Measurements from ENCODE around the gene ACHE. TPM values are rescaled to one million over a fixed set of nuclear protein-coding genes. Genes with fewer than 3 reads are reported as not detected.

The ACHE gene
- total and polyA plus RNA-seq, 2 of the 13 experiments (the other 11 are each of a cell fraction or from before 2014, with no cell fraction given), result 0.18 to 0.40 TPM

DNA sequence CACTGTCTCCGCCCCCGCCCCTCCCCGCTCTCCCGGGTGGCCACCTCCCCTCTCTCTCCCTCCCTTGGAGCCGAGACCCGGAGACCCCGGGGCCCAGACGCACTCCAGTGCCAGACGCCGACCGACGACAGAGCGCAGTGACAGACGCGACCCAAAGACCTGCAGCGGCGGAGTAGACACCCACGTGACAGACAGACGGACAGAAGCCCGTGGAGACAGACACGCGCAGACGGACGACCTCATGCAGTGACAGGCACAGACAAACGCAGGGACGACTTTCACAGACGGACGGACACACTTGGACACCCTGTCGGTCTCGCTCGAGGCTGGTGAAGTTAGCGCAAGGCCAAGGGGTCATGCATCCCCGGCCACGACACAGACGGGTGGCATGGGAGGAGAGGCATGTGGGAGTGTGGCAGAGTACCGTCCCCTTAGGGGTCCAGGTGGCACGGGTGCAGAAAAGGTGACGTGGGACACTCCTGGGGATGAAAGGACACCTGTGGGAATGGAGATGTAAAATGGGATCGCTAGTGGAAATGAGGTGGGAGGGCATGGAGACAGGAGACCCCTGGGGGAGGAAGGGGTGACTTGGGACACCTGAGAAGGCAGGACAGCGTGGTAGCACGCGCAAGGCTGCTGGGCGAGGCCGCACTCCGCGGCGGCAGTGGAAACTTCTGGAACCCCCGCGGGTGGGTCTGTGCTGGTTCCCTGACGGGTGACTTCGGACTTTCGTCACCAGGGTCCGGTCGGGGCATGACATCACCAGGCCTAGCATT is 456 bp upstream of the ACHE start (continued):
- TF ChIP-seq, protein P1, sequence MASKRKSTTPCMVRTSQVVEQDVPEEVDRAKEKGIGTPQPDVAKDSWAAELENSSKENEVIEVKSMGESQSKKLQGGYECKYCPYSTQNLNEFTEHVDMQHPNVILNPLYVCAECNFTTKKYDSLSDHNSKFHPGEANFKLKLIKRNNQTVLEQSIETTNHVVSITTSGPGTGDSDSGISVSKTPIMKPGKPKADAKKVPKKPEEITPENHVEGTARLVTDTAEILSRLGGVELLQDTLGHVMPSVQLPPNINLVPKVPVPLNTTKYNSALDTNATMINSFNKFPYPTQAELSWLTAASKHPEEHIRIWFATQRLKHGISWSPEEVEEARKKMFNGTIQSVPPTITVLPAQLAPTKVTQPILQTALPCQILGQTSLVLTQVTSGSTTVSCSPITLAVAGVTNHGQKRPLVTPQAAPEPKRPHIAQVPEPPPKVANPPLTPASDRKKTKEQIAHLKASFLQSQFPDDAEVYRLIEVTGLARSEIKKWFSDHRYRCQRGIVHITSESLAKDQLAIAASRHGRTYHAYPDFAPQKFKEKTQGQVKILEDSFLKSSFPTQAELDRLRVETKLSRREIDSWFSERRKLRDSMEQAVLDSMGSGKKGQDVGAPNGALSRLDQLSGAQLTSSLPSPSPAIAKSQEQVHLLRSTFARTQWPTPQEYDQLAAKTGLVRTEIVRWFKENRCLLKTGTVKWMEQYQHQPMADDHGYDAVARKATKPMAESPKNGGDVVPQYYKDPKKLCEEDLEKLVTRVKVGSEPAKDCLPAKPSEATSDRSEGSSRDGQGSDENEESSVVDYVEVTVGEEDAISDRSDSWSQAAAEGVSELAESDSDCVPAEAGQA (IDR thresholded peaks at IDR 0.05; ENCODE audit: low read depth), result no peak
- TF ChIP-seq, protein P1 (CRISPR knock-in tag; IDR thresholded peaks at IDR 0.05; ENCODE audit: borderline replicate concordance), result no peak
- TF ChIP-seq RBM39 (IDR thresholded peaks at IDR 0.05; ENCODE audit: low read depth, low read length, poor library complexity, severe bottlenecking) (no peak), DMAP1 (CRISPR knock-in tag; IDR thresholded peaks at IDR 0.05) (no peak), SAFB2 (CRISPR knock-in tag; IDR thresholded peaks at IDR 0.05; ENCODE audit: borderline replicate concordance, low read depth) (no peak), HNRNPLL (IDR thresholded peaks at IDR 0.05; ENCODE audit: low read depth, low read length, poor library complexity, severe bottlenecking) (peak; percentile 15), EZH2 (conservative IDR thresholded peaks at IDR 0.05; ENCODE audit: low read depth, low read length) (peak; percentile 94), GABPA (IDR thresholded peaks at IDR 0.05; ENCODE audit: low read depth, low read length) (no peak), GABPA (CRISPR knock-in tag; IDR thresholded peaks at IDR 0.05; ENCODE audit: low read depth) (no peak), NR2F1 (CRISPR knock-in tag; IDR thresholded peaks at IDR 0.05) (peak in 1 of 2 experiments; percentile 13; a peak in 1 of 4 replicates), ZNF329 (CRISPR knock-in tag; IDR thresholded peaks at IDR 0.05; ENCODE audit: low read depth) (no peak), U2AF1 (optimal IDR thresholded peaks at IDR 0.05; ENCODE audit: low read depth, low read length) (no peak), ZNF326 (CRISPR knock-in tag; IDR thresholded peaks at IDR 0.05; ENCODE audit: borderline replicate concordance) (no peak), YEATS2 (CRISPR knock-in tag; IDR thresholded peaks at IDR 0.05; ENCODE audit: borderline replicate concordance) (no peak), STAT5B (CRISPR knock-in tag; IDR thresholded peaks at IDR 0.05) (no peak)
- TF ChIP-seq, protein P2, sequence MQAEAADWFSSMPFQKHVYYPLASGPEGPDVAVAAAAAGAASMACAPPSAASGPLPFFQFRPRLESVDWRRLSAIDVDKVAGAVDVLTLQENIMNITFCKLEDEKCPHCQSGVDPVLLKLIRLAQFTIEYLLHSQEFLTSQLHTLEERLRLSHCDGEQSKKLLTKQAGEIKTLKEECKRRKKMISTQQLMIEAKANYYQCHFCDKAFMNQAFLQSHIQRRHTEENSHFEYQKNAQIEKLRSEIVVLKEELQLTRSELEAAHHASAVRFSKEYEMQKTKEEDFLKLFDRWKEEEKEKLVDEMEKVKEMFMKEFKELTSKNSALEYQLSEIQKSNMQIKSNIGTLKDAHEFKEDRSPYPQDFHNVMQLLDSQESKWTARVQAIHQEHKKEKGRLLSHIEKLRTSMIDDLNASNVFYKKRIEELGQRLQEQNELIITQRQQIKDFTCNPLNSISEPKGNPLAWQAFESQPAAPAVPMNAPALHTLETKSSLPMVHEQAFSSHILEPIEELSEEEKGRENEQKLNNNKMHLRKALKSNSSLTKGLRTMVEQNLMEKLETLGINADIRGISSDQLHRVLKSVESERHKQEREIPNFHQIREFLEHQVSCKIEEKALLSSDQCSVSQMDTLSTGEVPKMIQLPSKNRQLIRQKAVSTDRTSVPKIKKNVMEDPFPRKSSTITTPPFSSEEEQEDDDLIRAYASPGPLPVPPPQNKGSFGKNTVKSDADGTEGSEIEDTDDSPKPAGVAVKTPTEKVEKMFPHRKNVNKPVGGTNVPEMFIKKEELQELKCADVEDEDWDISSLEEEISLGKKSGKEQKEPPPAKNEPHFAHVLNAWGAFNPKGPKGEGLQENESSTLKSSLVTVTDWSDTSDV (CRISPR knock-in tag; IDR thresholded peaks at IDR 0.05), result no peak
- TF ChIP-seq, protein P3, sequence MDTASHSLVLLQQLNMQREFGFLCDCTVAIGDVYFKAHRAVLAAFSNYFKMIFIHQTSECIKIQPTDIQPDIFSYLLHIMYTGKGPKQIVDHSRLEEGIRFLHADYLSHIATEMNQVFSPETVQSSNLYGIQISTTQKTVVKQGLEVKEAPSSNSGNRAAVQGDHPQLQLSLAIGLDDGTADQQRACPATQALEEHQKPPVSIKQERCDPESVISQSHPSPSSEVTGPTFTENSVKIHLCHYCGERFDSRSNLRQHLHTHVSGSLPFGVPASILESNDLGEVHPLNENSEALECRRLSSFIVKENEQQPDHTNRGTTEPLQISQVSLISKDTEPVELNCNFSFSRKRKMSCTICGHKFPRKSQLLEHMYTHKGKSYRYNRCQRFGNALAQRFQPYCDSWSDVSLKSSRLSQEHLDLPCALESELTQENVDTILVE (CRISPR knock-in tag; IDR thresholded peaks at IDR 0.05), result no peak
- TF ChIP-seq, protein P4, sequence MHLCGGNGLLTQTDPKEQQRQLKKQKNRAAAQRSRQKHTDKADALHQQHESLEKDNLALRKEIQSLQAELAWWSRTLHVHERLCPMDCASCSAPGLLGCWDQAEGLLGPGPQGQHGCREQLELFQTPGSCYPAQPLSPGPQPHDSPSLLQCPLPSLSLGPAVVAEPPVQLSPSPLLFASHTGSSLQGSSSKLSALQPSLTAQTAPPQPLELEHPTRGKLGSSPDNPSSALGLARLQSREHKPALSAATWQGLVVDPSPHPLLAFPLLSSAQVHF (CRISPR knock-in tag; IDR thresholded peaks at IDR 0.05), result no peak

All from HepG2 (cell line).